H1 (cell line): ENCODE measurements around the gene CBR3. TPM values are rescaled to one million over a fixed set of nuclear protein-coding genes. Genes with fewer than 3 reads are reported as not detected.

Experiments used
- CTCF ChIA-PET: fragments of 300-600 bp; sonication (Branson Sonifier 250); formaldehyde crosslinking; loops from one replicate; lab custom pipeline; 2021; ENCODE audit not compliant: partially characterized antibody; lab: Charles Lee
- POLR2A ChIA-PET: fragments of 300-600 bp; sonication (Branson Sonifier 250); formaldehyde crosslinking; loops from one replicate; lab custom pipeline; 2021; ENCODE audit warnings: inconsistent platforms; ENCODE audit not compliant: partially characterized antibody; lab: Charles Lee
- DNase-seq, 2 experiments: peaks; one replicate each; pipeline versions ENCODE4 v3.0.0 to v3.0.0-alpha.2; 2010 to 2022; ENCODE audit warnings: low spot score in 2 of 2, low read depth in 1 of 2, mixed read lengths in 1 of 2
- FAIRE-seq: peaks from 2 replicates; lab custom pipeline; 2011; peaks lifted over from hg19 to GRCh38; lab: Jason Lieb, UNC
- H2AFZ ChIP-seq: 2 replicates; pipeline ENCODE4 v1.8.1; 2012; ENCODE audit warnings: low read length, inconsistent platforms
- H2AK5ac ChIP-seq: 2 replicates; pipeline ENCODE4 v1.6.1; 2013; ENCODE audit warnings: low read depth, low read length
- H2BK120ac ChIP-seq: replicated peaks from 2 replicates; pipeline ENCODE3; 2013; ENCODE audit warnings: low read depth, low read length, inconsistent platforms
- H2BK12ac ChIP-seq: 2 replicates; pipeline ENCODE4 v1.6.1; 2013; ENCODE audit warnings: low read depth, low read length
- H2BK15ac ChIP-seq: 2 replicates; pipeline ENCODE4 v1.6.1; 2013; ENCODE audit warnings: low read length
- H2BK20ac ChIP-seq: 2 replicates; pipeline ENCODE4 v1.6.1; 2013; ENCODE audit warnings: low read length
- H2BK5ac ChIP-seq: 2 replicates; pipeline ENCODE4 v1.6.1; 2013; ENCODE audit warnings: low read depth, low read length
- H3K14ac ChIP-seq: 2 replicates; pipeline ENCODE4 v1.6.1; 2013; ENCODE audit warnings: inconsistent platforms; ENCODE audit not compliant: insufficient read length
- H3K18ac ChIP-seq: 2 replicates; pipeline ENCODE4 v1.6.1; 2013; ENCODE audit warnings: low read length; ENCODE audit errors: extremely low read depth
- H3K23ac ChIP-seq: 2 replicates; pipeline ENCODE4 v1.6.1; 2013; ENCODE audit warnings: inconsistent platforms; ENCODE audit not compliant: insufficient read length
- H3K23me2 ChIP-seq: 2 replicates; pipeline ENCODE4 v1.6.1; 2013; ENCODE audit warnings: low read depth, low read length
- H3K27ac ChIP-seq: 2 replicates; pipeline ENCODE4 v1.6.1; 2011; ENCODE audit warnings: low read depth, low read length, inconsistent platforms
- H3K27me3 ChIP-seq, 4 experiments: replicated peaks in 1 of 4; 1 replicate in 1 of 4; 2 replicates in 3 of 4; pipeline versions ENCODE4 v1.6.1 to v1.8.1; 2011 to 2013; ENCODE audit warnings: low read length in 3 of 4, mild to moderate bottlenecking in 3 of 4, inconsistent platforms in 2 of 4, mixed read lengths in 2 of 4, moderate library complexity in 1 of 4; ENCODE audit not compliant: control insufficient read depth in 3 of 4, insufficient read depth in 3 of 4; ENCODE audit errors: extremely low read depth in 1 of 4
- H3K36me3 ChIP-seq, 4 experiments: 2 replicates each; pipeline versions ENCODE4 v1.6.1 to v1.8.1; 2011 to 2013; ENCODE audit warnings: mild to moderate bottlenecking in 4 of 4, low read length in 3 of 4, moderate library complexity in 2 of 4, control low read depth in 1 of 4, inconsistent platforms in 1 of 4; ENCODE audit not compliant: insufficient read depth in 4 of 4, control insufficient read depth in 2 of 4
- H3K4ac ChIP-seq: replicated peaks from 2 replicates; pipeline ENCODE3; 2013; ENCODE audit warnings: low read length, low read depth, mixed read lengths, inconsistent platforms; ENCODE audit not compliant: insufficient read length
- H3K4me1 ChIP-seq, 4 experiments: replicated peaks in 1 of 4; 1 replicate in 1 of 4; 2 replicates in 3 of 4; pipeline versions ENCODE4 v1.6.1 to v1.8.1; 2011 to 2013; ENCODE audit warnings: low read length in 3 of 4, inconsistent platforms in 2 of 4, mixed read lengths in 1 of 4; ENCODE audit not compliant: insufficient read depth in 4 of 4, control insufficient read depth in 3 of 4
- H3K4me2 ChIP-seq, 2 experiments: 2 replicates each; pipeline versions ENCODE4 v1.6.1 to v1.8.1; 2011 to 2013; ENCODE audit warnings: low read depth in 2 of 2, low read length in 2 of 2, control low read depth in 1 of 2, inconsistent platforms in 1 of 2, mild to moderate bottlenecking in 1 of 2; ENCODE audit not compliant: insufficient read depth in 1 of 2
- H3K4me3 ChIP-seq, 4 experiments: fragments of 200-600, 300-600 bp in 1 of 4; sonication (generic), shearing (Covaris generic), sonication (Bioruptor Twin) in 1 of 4; 2 replicates each; pipeline versions ENCODE4 v1.5.1 to v1.8.1; 2011 to 2016; ENCODE audit warnings: low read length in 4 of 4, low read depth in 3 of 4, control low read depth in 2 of 4, inconsistent platforms in 2 of 4, mild to moderate bottlenecking in 2 of 4, mixed read lengths in 1 of 4, moderate library complexity in 1 of 4; ENCODE audit not compliant: insufficient read depth in 2 of 4; ENCODE audit errors: extremely low read depth in 1 of 4
- H3K56ac ChIP-seq: replicated peaks from 2 replicates; pipeline ENCODE3; 2013; ENCODE audit warnings: low read depth, mild to moderate bottlenecking, mixed read lengths, low read length, inconsistent platforms; ENCODE audit not compliant: insufficient read length
- H3K79me1 ChIP-seq: 2 replicates; pipeline ENCODE4 v1.6.1; 2013; ENCODE audit warnings: low read depth, low read length, control low read depth
- H3K79me2 ChIP-seq, 2 experiments: 2 replicates each; pipeline versions ENCODE4 v1.6.1 to v1.8.1; 2012 to 2013; ENCODE audit warnings: low read length in 2 of 2, mild to moderate bottlenecking in 2 of 2, inconsistent platforms in 1 of 2; ENCODE audit not compliant: insufficient read depth in 2 of 2, control insufficient read depth in 1 of 2
- H3K9ac ChIP-seq, 4 experiments: replicated peaks in 1 of 4; 1 replicate in 1 of 4; 2 replicates in 3 of 4; pipeline versions ENCODE4 v1.6.1 to v1.8.1; 2011 to 2013; ENCODE audit warnings: low read depth in 3 of 4, low read length in 3 of 4, control low read depth in 2 of 4, mild to moderate bottlenecking in 2 of 4, moderate library complexity in 2 of 4, inconsistent platforms in 1 of 4; ENCODE audit errors: extremely low read depth in 1 of 4
- H3K9me3 ChIP-seq, 2 experiments: 2 replicates each; pipeline versions ENCODE4 v1.6.1 to v1.8.1; 2012 to 2013; ENCODE audit warnings: mild to moderate bottlenecking in 2 of 2, moderate library complexity in 2 of 2, control low read depth in 1 of 2, inconsistent platforms in 1 of 2, low read depth in 1 of 2, low read length in 1 of 2, mixed read lengths in 1 of 2; ENCODE audit not compliant: insufficient read depth in 2 of 2
- H4K20me1 ChIP-seq, 2 experiments: replicated peaks in 1 of 2; 2 replicates each; pipeline versions ENCODE3 to v1.8.1; 2011 to 2013; ENCODE audit warnings: inconsistent platforms in 2 of 2, low read length in 2 of 2, mild to moderate bottlenecking in 1 of 2; ENCODE audit not compliant: insufficient read depth in 2 of 2, control insufficient read depth in 1 of 2
- H4K5ac ChIP-seq: 2 replicates; pipeline ENCODE4 v1.6.1; 2013; ENCODE audit warnings: low read length, low read depth, mixed read lengths, inconsistent platforms; ENCODE audit not compliant: insufficient read length
- H4K8ac ChIP-seq: 2 replicates; pipeline ENCODE4 v1.8.0; 2013; ENCODE audit warnings: mild to moderate bottlenecking, moderate library complexity, low read length, inconsistent platforms; ENCODE audit not compliant: insufficient read depth; ENCODE audit errors: extremely low read depth
- H4K91ac ChIP-seq: replicated peaks from 2 replicates; pipeline ENCODE3; 2013; ENCODE audit warnings: low read length, mixed read lengths, inconsistent platforms; ENCODE audit not compliant: insufficient read length
- BACH1 ChIP-seq: IDR thresholded peaks from 2 replicates; pipeline ENCODE4 v1.6.1; 2012; ENCODE audit warnings: low read length, improper control_type of control experiment
- EP300 ChIP-seq, 2 experiments: IDR thresholded peaks; 1 replicate in 1 of 2; 2 replicates in 1 of 2; pipeline ENCODE4 v1.6.1; 2011 to 2012; ENCODE audit warnings: low read depth in 2 of 2, low read length in 2 of 2, mild to moderate bottlenecking in 2 of 2, borderline replicate concordance in 1 of 2, inconsistent platforms in 1 of 2, moderate library complexity in 1 of 2
- MAFK ChIP-seq: IDR thresholded peaks from 2 replicates; pipeline ENCODE4 v1.6.1; 2012; ENCODE audit warnings: low read depth, mild to moderate bottlenecking, improper control_type of control experiment, low read length
- RBBP5 ChIP-seq: IDR thresholded peaks from 2 replicates; pipeline ENCODE4 v1.7.1; 2012; ENCODE audit warnings: low read depth, mild to moderate bottlenecking, inconsistent platforms, low read length, moderate library complexity, borderline replicate concordance
- TAF7 ChIP-seq: optimal IDR thresholded peaks from 2 replicates; pipeline ENCODE3; 2011; ENCODE audit warnings: low read depth, mild to moderate bottlenecking, inconsistent platforms, low read length, moderate library complexity, borderline replicate concordance
- polyA plus RNA-seq, 7 experiments: library from polyadenylated mRNA; depleted of rRNA in 3 of 7; stranded (reverse) in 5 of 7; unstranded in 2 of 7; fragments of >200 nt in 5 of 7; fragments of 200-250 nt in 2 of 7; gene quantifications; 1 replicate in 5 of 7; 2 replicates in 1 of 7; 4 replicates in 1 of 7; pipeline versions ENCODE4 v1.2.1 to v1.2.3, GENCODE V29; 2011 to 2013; ENCODE audit warnings: missing spikeins in 2 of 7, mixed read lengths in 2 of 7
- total RNA-seq: library from RNA; stranded (reverse); fragmentation: NEBNext Ultra II Directional; extraction: Animal tissue kit (Norgen Biotek cat#: 25700); gene quantifications from 2 replicates; pipeline ENCODE4 v1.2.1, GENCODE V29; 2021

Gene CBR3
- total and polyA plus RNA-seq, 2 of the 8 experiments (the other 6 are each of a cell fraction or from before 2014, with no cell fraction given): 1.2 to 4.3 TPM

- Histone ChIP-seq H3K27ac (no peak overlapping the region), H3K4me3 (no peak overlapping the region), H3K4me1 (peaks cover 0 to 3% (median 0%) of the 10 kb centered on the region in 4 experiments; a peak in 2 of 7 replicates), H3K18ac (no peak overlapping the region), H4K8ac (no peak overlapping the region), H4K20me1 (no peaks in the 10 kb centered on the region), H2BK5ac (no peak overlapping the region), H3K79me1 (no peaks in the 10 kb centered on the region), H3K14ac (no peak overlapping the region), H3K23ac (no peak overlapping the region), H3K27me3 (peaks cover 0 to 5% (median 0%) of the 10 kb centered on the region in 4 experiments; a peak in 2 of 7 replicates), H2AK5ac (no peak overlapping the region), H3K9me3 (no peaks in the 10 kb centered on the region), H2BK15ac (no peak overlapping the region), H3K4me2 (no peak overlapping the region), H3K79me2 (no peaks in the 10 kb centered on the region), H4K5ac (no peak overlapping the region), H3K23me2 (no peaks in the 10 kb centered on the region; the same call in 1 of the 2 replicates), H2BK20ac (no peak overlapping the region), H2BK120ac (no peak overlapping the region), H2BK12ac (no peak overlapping the region), H3K36me3 (no peaks in the 10 kb centered on the region), H3K56ac (no peak overlapping the region), H3K9ac (no peak overlapping the region), H4K91ac (no peak overlapping the region), H3K4ac (no peak overlapping the region), H2AFZ (no peak overlapping the region)
- CTCF ChIA-PET: interaction anchor here (0.6 to 5.2 kb wide), 18 partner anchors 9 to 394 kb away, joined by 3 to 25 read pairs (median 4); partner anchors contain the start of gene CBR3
- FAIRE-seq (no peak), DNase-seq (no peak)
- POLR2A ChIA-PET: interaction anchor here (1.6 kb wide), 1 partner anchor 9 kb away, joined by 5 read pairs; no protein-coding TSS in a partner anchor
- TF ChIP-seq RBBP5 (no peak), TAF7 (no peak), BACH1 (no peak), MAFK (no peak), EP300 (IDR thresholded peaks at IDR 0.05; ENCODE audit: borderline replicate concordance in 1 of 2, low read depth in 2 of 2, low read length in 2 of 2) (no peak)
These were observed 8.7 kb upstream of the CBR3 start for GRCh38 chr21:36126208-36126565.
